GM12878 (cell line): Measurements from ENCODE around the gene TMEM256. TPM values are rescaled to one million over a fixed set of nuclear protein-coding genes. Genes with fewer than 3 reads are reported as not detected.

Experiments used
- BCL11A ChIP-seq: IDR thresholded peaks from 2 replicates; pipeline ENCODE4 v1.6.1; 2011; ENCODE audit warnings: low read depth, low read length
- BCLAF1 ChIP-seq: fragments of 450-650 bp; IDR thresholded peaks from 2 replicates; pipeline ENCODE4 v1.6.1; 2017; ENCODE audit warnings: antibody characterized with exemption, mild to moderate bottlenecking, moderate library complexity
- BHLHE40 ChIP-seq, 2 experiments: fragments of 450-650 bp in 1 of 2; IDR thresholded peaks; 2 replicates each; pipeline ENCODE4 v1.6.1; 2011 to 2017; ENCODE audit warnings: low read depth in 2 of 2, borderline replicate concordance in 1 of 2, improper control_type of control experiment in 1 of 2, low read length in 1 of 2, mild to moderate bottlenecking in 1 of 2
- CEBPZ ChIP-seq: fragments of 150-350 bp; IDR thresholded peaks from 2 replicates; pipeline ENCODE4 v1.6.1; 2016; ENCODE audit warnings: low read depth, low read length
- CHD1 ChIP-seq: IDR thresholded peaks from 2 replicates; pipeline ENCODE4 v1.6.1; 2012; ENCODE audit warnings: low read depth, low read length, improper control_type of control experiment
- CHD2 ChIP-seq: IDR thresholded peaks from 2 replicates; pipeline ENCODE4 v1.6.1; 2011; ENCODE audit warnings: low read depth, low read length, improper control_type of control experiment, borderline replicate concordance
- E2F4 ChIP-seq: IDR thresholded peaks from 2 replicates; pipeline ENCODE4 v1.6.1; 2012; ENCODE audit warnings: low read depth, low read length, improper control_type of control experiment
- EGR1 ChIP-seq, 2 experiments: IDR thresholded peaks; 1 replicate in 1 of 2; 2 replicates in 1 of 2; pipeline ENCODE4 v1.6.1; 2011 to 2012; ENCODE audit warnings: low read depth in 2 of 2, low read length in 2 of 2, borderline replicate concordance in 1 of 2, mild to moderate bottlenecking in 1 of 2, moderate library complexity in 1 of 2
- HCFC1 ChIP-seq: fragments of 150-350 bp; IDR thresholded peaks from 2 replicates; pipeline ENCODE4 v1.6.1; 2014; ENCODE audit warnings: low read length
- HDAC6 ChIP-seq: fragments of 200-600 bp; sonication (generic); IDR thresholded peaks from one replicate; pipeline ENCODE4 v1.8.0; 2017; ENCODE audit warnings: antibody characterized with exemption; ENCODE audit not compliant: unreplicated experiment
- IKZF2 ChIP-seq, 2 experiments: fragments of 450-650 bp; IDR thresholded peaks; 2 replicates each; pipeline ENCODE4 v1.6.1; 2017; ENCODE audit warnings: mild to moderate bottlenecking in 2 of 2, moderate library complexity in 2 of 2
- KAT2A ChIP-seq: conservative IDR thresholded peaks from 2 replicates; pipeline ENCODE4 v1.6.1; 2011; ENCODE audit warnings: low read depth, low read length; ENCODE audit not compliant: control insufficient read depth
- KLF5 ChIP-seq: fragments of 450-650 bp; IDR thresholded peaks from 2 replicates; pipeline ENCODE4 v1.6.1; 2014; ENCODE audit warnings: mild to moderate bottlenecking; ENCODE audit not compliant: partially characterized antibody
- MEF2A ChIP-seq: IDR thresholded peaks from 2 replicates; pipeline ENCODE4 v1.6.1; 2011; ENCODE audit warnings: low read depth, mild to moderate bottlenecking, low read length, moderate library complexity; ENCODE audit not compliant: insufficient read depth
- NFYB ChIP-seq: IDR thresholded peaks from 2 replicates; pipeline ENCODE4 v1.6.1; 2011; ENCODE audit warnings: low read depth, mild to moderate bottlenecking, low read length, improper control_type of control experiment, moderate library complexity; ENCODE audit not compliant: insufficient read depth
- PAX8 ChIP-seq: fragments of 450-650 bp; IDR thresholded peaks from 2 replicates; pipeline ENCODE4 v1.6.1; 2017; ENCODE audit warnings: mild to moderate bottlenecking, moderate library complexity
- RB1 ChIP-seq: fragments of 450-650 bp; formaldehyde crosslinking; IDR thresholded peaks from 2 replicates; pipeline ENCODE4 v1.6.1; 2017; ENCODE audit warnings: mild to moderate bottlenecking, borderline replicate concordance
- RUNX3 ChIP-seq: IDR thresholded peaks from 2 replicates; pipeline ENCODE4 v1.6.1; 2012; ENCODE audit warnings: low read length, inconsistent platforms
- SIX5 ChIP-seq: IDR thresholded peaks from 2 replicates; pipeline ENCODE4 v1.6.1; 2011; ENCODE audit warnings: mild to moderate bottlenecking, low read depth, low read length, moderate library complexity; ENCODE audit not compliant: severe bottlenecking
- SMARCA5 ChIP-seq: fragments of 450-650 bp; IDR thresholded peaks from 2 replicates; pipeline ENCODE4 v1.6.1; 2017; ENCODE audit warnings: mild to moderate bottlenecking
- SREBF1 ChIP-seq: IDR thresholded peaks from 2 replicates; pipeline ENCODE4 v1.6.1; 2012; ENCODE audit warnings: mild to moderate bottlenecking, low read length
- TAF1 ChIP-seq: IDR thresholded peaks from 2 replicates; pipeline ENCODE4 v1.6.1; 2011; ENCODE audit warnings: mild to moderate bottlenecking, low read depth, low read length, borderline replicate concordance
- TBL1XR1 ChIP-seq: IDR thresholded peaks from 2 replicates; pipeline ENCODE4 v1.6.1; 2012; ENCODE audit warnings: low read depth, low read length, improper control_type of control experiment
- ZNF274 ChIP-seq: IDR thresholded peaks from one replicate; pipeline ENCODE4 v1.8.0; 2011; ENCODE audit not compliant: insufficient read length, insufficient read depth
- polyA plus RNA-seq, 11 experiments: library from polyadenylated mRNA; depleted of rRNA in 4 of 11; unstranded in 6 of 11; stranded (reverse) in 5 of 11; fragments of >200 nt; fragmentation: Nextera tagmentation in 4 of 11; fragmentation: Illumina TruSeq in 1 of 11; extraction: Ambion mirVana in 4 of 11; extraction: Trizol in 1 of 11; gene quantifications; 1 replicate in 1 of 11; 2 replicates in 10 of 11; pipeline versions ENCODE4 v1.2.1 to v1.2.3, GENCODE V29; 2011 to 2016; ENCODE audit warnings: inconsistent platforms in 2 of 11, missing spikeins in 2 of 11, low read depth in 1 of 11
- total RNA-seq, 4 experiments: library from RNA; depleted of rRNA in 3 of 4; stranded (reverse); fragments of >200 nt in 3 of 4; fragmentation: Illumina TruSeq in 1 of 4; extraction: Trizol in 1 of 4; gene quantifications; 2 replicates each; pipeline versions ENCODE4 v1.2.1 to v1.2.3, GENCODE V29; 2013 to 2021

The TMEM256 gene
- total and polyA plus RNA-seq, 10 of the 15 experiments (the other 5 are each of a cell fraction or from before 2014, with no cell fraction given): 57.3 to 342 (median 95.7) TPM

GRCh38 chr17:7403977-7404736 lies at the start of gene TMEM256 (continued):
- TF ChIP-seq CEBPZ (no peak), RB1 (no peak), NFYB (peak; percentile 92), EGR1 (IDR thresholded peaks at IDR 0.05; ENCODE audit: borderline replicate concordance in 1 of 2, low read depth in 2 of 2, low read length in 2 of 2) (0 out of 3 replicates have a peak, but pooled peaks of 1 of the 2 experiments have one; percentile 5), KLF5 (no peak), ZNF274 (no peak), CHD2 (peak; percentile 88), TBL1XR1 (no peak; the same call in 1 of the 2 replicates), SREBF1 (no peak), IKZF2 (IDR thresholded peaks at IDR 0.05) (no peak), PAX8 (no peak), KAT2A (no peak), HCFC1 (peak; percentile 54), CHD1 (no peak), MEF2A (no peak), HDAC6 (no peak), RUNX3 (peak; percentile 82), TAF1 (peak; percentile 88; the same call in 1 of the 2 replicates), BHLHE40 (IDR thresholded peaks at IDR 0.05; ENCODE audit: borderline replicate concordance in 1 of 2, low read depth in 2 of 2, low read length in 1 of 2) (0 out of 4 replicates have a peak, but pooled peaks of 1 of the 2 experiments have one; percentile 8), E2F4 (no peak), BCLAF1 (no peak), SMARCA5 (no peak; the same call in 1 of the 2 replicates), SIX5 (peak; percentile 18), BCL11A (no peak)
